SU-DHL-6 (cell line): Measurements from ENCODE around the gene LDLRAD3.

Experiments
- CTCF ChIP-seq: fragments of 200-600 bp; sonication (generic); IDR thresholded peaks from one replicate; pipeline ENCODE4 v1.5.1; 2017; ENCODE audit warnings: antibody characterized with exemption, mild to moderate bottlenecking, low read length, moderate library complexity; ENCODE audit not compliant: insufficient read depth, poor library complexity, severe bottlenecking
- EZH2phosphoT487 ChIP-seq: fragments of 200-600 bp; sonication (generic), shearing (Covaris generic); conservative IDR thresholded peaks from 2 replicates; pipeline ENCODE4 v1.6.1; 2018; ENCODE audit warnings: mild to moderate bottlenecking, antibody characterized with exemption, low read length, moderate library complexity, mixed read lengths

DNA sequence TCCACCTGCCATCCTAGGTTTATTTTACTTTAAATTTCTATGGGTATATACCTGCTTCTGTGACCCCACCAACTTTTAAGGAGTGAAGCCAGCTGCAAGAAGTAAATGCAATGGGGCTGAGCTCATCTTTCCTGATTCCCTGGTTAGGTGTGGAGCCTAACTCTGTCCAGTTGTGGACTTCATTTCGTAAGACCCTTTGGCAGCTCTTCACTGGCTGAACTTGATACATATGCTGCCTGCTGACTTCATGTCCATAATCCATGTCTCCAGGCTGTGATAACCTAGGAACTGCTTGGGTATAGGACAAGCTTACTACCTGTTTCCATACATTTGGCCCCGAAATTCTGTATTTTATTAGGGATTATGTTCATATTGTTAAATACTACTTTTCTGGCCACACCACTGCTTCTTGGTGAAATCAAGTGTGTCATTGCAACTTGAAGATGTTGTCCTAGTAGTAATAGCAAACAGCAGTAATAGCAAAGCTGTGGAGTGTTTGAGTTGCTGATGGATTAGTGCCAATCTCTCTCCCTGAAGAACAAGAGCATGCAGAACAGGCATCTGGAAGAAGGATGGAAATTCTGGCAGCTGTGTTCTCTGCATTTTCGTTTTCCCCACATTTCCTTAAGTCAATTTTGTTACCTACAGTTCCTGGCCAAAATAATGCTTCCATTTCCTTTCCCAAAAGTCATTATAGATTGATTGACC is 31.2 kb downstream of the LDLRAD3 start:
- TF ChIP-seq CTCF (no peak), EZH2phosphoT487 (no peak)
